Measurements from ENCODE around the gene NRXN3. TPM values are rescaled to one million over a fixed set of nuclear protein-coding genes. Genes with fewer than 3 reads are reported as not detected.

Gene NRXN3
- total RNA-seq, 1 donor from 2014 or later, result 1.0 TPM

DNA sequence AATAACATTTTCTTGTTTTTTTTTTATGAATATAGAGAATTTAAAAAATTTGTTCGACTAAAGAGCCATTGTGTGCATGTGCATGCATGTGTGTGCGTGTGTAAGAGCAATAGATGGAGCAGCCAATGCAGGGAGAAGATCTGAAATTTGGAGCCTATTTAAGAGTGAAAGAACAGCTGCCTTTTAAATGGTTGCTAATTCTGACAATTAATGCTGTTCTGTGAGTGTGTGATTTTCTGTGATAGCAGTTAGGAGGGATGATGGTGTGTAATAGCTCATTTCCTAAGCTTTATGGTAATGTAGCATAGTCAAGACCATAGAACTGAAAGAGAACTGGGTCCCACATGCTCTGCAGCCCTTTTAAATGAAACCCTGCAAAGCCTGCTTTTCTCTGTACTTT lies 137.9 kb downstream of the NRXN3 start:
- DNase-seq (no peak), ATAC-seq (no peak)
- intact Hi-C loops (cut with micrococcal nuclease), result no loop called here

DNA sequence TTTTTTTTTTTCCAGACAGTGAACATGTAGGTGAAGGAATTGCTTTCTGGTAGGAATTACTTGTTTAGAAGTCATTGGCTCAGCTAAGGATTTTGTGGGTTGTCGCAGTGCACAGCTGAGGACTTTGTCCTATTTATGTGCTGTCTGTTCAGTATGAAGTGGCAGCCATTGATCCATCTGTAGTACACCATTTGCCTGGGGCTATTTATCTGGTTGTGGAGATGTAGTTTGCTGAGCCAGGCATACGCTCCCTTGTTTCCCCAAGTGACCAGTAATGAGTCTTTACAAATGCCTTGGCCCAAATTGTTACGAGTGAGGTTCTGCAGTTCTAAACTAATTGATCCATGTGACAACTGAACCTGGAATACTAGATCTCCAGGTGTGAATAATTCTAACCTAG lies 140.1 kb downstream of the NRXN3 start:
- intact Hi-C loops (cut with micrococcal nuclease), result no loop called here
- no peak for DNase-seq
- no peak for ATAC-seq

DNA sequence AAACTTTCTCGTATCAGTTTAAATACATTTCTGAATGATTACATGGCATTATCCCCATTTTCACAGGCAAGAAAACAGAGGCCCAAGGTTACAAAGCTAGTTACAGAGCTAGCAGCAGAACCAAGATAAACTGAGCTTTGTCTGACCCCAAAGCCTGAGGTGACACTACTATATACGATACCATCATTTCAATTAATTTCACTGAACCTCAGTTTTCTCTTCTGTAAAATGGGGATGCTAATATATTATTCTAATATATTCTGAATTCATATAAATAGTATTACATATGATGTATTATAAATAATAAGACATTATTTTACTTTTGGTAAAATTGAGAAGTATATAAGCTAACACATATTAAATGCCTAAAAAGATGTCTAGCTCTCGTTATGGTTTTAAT lies 143.3 kb downstream of the NRXN3 start:
- no peak for ATAC-seq
- no peak for DNase-seq
- intact Hi-C loops (cut with micrococcal nuclease), result no loop called here

DNA sequence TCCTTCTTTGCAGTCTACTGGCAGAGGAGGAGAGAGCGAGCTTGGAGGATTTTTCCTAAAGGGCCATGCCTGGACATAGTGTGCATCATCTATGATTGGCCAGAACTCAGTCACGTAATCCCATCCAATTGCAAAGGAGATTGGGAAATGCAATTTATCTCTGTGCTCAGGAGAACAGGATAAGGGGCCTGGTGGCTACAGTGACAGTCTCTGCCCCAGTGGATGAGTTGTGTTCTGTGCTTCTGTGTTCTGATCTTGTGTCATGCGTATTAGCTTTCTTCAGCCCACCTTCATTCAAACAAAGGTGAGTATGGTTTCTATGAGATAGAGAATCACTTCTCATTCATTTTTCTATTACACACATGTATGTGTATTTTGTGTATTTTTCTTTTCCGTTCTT lies 144.3 kb downstream of the NRXN3 start:
- DNase-seq (no peak), ATAC-seq (no peak)
- intact Hi-C loops (cut with micrococcal nuclease), result no loop called here

DNA sequence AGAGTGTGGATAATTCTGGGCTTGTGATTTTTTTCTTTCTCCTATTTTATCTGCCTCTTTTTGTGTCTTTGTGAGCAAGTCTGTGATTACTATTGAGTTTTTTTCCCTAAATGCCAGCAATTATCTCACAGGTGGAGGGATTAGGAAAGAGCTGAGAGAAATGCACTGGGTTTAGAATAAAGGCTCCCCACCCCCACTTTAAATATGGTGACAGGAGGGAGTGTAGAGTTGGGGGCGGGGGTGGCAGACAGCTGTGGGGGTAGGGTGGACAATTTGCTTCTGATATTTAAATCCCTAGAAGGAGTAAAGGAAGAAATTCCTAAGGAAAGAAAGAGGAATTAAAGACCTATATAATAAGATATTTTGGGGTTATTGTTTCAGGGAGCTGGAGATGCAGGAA lies 145.9 kb downstream of the NRXN3 start:
- DNase-seq, result no peak
- intact Hi-C loops (cut with micrococcal nuclease), result no loop called here

DNA sequence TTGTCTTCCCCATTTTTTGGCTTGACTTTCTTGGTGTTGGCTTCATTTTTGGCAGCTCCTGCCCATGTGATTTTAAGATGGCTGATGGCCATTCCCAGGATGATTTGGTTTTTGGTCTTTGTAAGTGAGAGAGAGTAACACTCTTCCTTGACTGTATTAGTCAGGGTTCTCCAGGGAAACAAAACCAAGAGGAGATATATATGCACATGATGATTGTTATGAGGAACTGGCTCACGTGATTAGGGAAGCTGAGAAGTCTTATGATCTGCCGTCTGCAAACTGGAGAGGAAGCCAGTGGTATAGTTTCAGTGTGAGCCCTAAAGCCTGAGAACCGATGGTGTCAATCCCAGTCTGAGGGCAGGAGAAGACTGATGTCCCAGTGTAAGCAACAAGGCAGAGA lies 146.6 kb downstream of the NRXN3 start:
- ATAC-seq, result no peak
- no peak for DNase-seq
- intact Hi-C loops (cut with micrococcal nuclease), result no loop called here

More for the DNA sequence above, 145.9 kb downstream of the NRXN3 start:
- ATAC-seq, result no peak

DNA sequence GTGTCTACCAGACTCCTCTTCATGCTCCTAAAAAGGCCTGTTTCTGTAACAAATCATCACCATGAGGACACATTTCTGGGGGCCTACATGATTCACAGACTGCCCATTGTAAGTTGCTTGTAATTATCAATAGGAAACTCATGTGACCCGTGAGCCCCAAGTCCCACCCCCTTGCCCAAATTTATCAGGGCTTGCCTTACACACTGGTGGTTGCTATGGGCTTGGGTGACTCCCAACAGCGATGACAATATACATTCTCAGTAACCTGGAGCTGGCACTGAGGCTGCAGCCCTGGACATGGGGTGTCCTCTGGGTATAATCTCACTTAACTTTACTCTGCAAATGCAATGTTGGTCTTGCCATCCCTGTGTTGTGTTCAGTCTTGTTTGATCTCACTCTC lies 149.2 kb downstream of the NRXN3 start:
- DNase-seq (no peak), ATAC-seq (no peak)
- intact Hi-C loops (cut with micrococcal nuclease), result no loop called here

DNA sequence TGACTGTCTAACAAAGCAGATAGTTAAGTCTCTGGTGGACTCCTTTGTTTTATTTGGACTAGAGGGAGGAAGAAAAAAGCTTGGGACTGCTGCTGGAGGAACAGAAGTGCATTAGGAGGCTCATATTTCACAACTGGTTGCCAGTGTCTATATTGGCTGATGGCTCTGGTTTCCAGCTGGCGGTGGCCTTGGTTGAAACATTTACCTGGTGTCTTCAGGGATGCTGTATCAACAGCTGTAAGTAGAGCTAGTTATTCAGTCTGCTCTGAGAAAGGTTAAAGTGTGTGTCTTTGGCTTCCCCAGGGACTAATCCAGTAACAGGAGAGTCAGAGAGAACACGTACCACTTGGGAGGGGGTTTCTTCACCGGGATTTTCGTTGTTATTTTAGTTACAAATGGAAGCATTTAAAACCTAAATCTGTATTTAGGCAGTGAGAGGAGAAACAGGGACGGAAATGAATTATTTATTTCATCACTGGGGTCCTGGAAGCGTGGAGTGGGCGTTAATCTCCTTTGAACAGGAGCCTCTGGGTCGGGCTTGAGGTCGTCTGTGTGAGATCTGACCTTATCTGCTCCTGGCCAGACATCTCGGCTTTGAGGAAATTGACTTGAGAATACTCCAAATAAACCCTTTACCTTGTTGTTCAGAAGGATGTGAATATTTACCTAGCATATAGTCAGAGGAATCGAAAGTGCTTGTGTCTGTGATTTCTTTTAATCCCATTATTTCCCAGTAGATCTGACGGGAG lies 149.9 kb downstream of the NRXN3 start:
- intact Hi-C loops (cut with micrococcal nuclease), result no loop called here
- no peak for ATAC-seq
- no peak for DNase-seq

DNA sequence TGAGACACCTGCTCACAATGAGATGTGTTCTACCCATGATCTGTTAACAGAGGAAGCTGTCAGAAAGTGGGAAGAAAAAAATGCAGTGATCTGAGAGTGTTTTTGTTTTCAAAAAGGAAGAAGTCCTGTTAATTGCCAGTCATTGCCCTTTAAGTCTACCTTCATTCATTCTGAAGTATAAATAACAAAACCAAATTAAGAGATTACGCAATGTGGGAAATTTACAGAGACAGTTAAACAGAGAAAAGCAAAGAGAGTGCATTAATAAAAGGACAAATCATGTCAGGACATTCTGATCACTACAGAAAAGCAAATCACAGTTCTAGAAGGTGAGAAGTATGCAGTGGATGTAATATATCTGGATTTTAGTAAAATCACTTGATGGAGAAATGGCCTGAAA lies 154.2 kb downstream of the NRXN3 start:
- DNase-seq (no peak), ATAC-seq (no peak)
- intact Hi-C loops (cut with micrococcal nuclease), result no loop called here

DNA sequence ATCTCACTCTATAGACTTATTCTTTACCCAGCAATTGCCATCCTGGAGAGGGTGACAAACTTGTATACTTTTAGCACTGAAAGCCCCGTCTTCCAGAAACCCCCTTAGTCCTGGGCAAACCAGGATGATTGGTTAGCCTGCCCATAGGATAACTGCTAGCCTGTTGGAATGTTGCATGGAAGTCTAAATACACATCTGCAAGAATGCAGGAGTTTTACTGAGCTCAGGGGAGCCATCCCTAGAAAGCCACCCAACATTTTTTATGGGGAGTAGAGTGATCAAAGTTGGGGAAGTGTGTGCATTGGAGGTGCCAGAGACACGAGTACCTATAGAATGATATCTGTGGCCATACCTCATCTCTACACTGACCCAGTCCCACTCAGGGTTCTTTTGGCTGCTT lies 155.7 kb downstream of the NRXN3 start:
- ATAC-seq, result no peak
- DNase-seq, result no peak
- intact Hi-C loops (cut with micrococcal nuclease), result no loop called here

DNA sequence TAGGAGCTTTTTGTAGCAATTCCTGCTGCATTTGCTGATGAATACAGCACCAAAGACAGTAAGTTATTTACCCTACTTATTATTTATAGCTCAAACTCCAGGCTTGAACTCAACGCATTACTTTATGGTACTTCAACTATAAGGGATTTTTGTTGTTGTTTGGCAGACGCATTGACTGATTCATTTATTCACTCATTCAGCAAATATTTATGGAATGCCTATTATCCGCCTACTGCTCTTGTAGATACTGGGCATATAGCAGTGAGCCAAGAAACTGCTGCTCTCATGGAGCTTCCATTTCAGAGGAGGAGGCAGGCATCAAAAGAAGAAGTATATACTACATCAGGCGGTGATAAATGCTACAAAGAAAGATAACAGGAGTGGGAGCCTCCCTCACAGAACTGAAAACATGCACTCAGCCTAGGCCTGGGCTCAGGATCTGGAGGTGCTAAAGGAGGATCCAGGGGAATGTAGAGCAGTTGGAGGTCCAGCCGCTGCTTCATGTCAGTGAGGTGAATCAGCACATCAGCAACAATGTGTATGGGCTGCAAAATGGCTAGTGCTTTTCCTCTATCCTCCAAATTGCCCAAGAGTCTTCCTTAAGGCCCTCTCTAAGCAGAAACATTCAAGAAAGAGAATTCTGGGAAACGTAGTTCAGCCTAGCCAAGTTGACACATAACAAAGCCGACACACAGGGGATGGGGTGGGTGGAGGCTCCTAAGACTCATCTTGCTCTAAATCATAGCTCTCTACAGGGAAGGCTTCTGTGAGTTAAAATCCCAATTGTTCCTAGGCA lies 157.5 kb downstream of the NRXN3 start:
- intact Hi-C loops (cut with micrococcal nuclease), result no loop called here
- DNase-seq (no peak), ATAC-seq (no peak)

DNA sequence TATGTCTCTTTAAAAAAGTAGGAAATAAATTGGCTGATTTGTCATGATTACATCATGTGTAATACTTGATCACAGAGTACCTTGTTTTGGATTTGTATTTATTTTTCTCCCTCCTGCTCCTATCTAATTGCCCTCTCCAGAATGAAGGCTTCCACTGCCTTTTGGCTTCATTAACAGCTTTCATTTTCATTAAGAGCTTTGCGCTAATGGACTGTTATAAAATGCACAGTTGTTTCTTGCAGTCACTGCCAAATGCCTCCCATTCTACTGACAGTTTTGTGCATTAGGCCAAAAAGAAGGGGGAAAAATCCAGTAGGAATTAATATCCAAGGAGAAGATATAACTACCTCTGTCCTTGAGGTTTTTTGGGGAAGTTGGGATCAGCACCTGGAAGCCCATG lies 159.2 kb downstream of the NRXN3 start:
- DNase-seq, result no peak
- ATAC-seq, result no peak
- intact Hi-C loops (cut with micrococcal nuclease), result no loop called here

DNA sequence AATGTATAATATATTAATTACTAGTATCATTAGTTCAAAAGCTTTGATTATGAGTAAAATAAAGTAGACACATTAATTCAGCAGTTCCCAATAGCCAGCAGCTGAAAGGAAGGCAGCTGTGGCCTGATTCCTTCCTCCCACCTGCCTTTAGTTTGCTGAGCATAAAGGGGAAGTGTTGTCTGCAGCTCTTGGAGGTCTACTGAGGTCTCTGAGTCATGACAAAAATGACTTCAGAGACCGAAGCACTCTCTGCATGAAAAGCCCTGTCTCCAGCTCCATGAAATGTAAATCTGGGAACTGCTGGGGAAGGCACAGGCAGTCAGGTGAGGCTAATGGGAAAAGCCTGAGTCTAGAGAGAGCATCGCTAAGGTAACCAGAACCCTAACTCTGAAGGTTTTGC lies 165.4 kb downstream of the NRXN3 start:
- no peak for ATAC-seq
- intact Hi-C loops (cut with micrococcal nuclease), result no loop called here
- no peak for DNase-seq

DNA sequence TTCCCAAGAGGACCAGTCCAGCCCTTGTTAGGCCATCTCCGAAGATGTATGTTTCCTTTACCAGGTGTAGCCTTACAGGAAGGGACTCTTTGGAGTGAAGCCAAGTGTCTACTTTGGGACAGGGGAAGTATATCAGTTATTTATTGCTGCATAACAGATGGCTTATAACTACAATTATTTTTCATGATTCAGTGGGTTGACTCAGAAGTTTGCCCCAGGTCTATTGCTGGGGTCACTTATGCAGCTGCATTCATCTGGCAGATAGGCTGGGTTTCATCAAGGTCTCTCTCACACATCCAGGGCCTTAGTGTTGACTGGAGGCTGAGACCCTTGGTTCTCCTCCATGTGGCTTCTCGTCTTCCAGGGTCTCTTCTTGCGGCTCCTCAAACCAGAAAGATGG lies 170.1 kb downstream of the NRXN3 start:
- intact Hi-C loops (cut with micrococcal nuclease), result no loop called here

DNA sequence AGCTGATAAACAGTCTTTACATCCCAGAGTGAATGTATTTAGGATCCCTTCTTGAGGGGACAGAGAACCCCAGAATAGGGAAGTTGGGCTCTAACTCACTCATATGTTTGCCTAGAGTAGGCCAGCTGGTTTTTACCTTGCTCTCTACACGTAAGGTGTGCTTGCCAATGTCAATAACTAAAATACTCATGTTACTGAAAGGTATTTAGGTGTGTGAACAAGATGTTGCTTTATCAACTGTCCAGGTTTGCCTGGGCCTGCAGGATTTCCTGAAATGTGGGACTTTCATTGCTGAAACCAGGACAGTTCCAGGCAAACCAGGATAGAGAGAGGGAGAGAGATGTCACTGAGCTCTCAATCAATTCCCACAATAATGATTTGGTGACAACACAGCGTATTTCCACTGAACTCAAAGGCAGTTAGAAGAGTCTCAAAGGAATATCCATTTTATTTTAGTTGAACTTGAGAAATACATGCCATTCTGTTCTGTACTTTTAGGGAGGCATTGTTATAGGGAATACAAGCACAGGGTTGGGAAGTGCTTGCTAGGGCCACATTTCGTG lies 171.7 kb downstream of the NRXN3 start:
- no peak for DNase-seq
- intact Hi-C loops (cut with micrococcal nuclease), result no loop called here
- ATAC-seq, result no peak

More for the DNA sequence above, 170.1 kb downstream of the NRXN3 start:
- ATAC-seq (no peak), DNase-seq (no peak)

DNA sequence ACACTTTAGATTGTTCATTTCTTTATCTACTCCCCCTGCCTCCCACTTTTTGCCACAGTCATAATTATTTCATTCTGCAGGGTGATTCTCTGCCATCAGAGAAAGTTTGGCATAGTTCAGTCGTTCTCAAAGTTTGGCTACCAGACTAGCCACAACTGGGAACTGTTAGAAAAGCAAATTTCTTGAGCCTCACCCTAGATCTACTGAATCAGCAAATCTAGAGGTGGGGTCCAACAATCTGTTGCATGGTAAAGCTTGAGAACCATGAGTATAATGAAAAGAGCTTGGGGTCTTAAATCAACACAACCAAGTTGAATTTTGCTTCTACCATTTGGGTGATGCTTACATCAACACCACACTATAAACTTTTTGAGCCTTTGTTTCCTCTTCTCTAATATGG lies 172.7 kb downstream of the NRXN3 start:
- DNase-seq (no peak), ATAC-seq (no peak)
- intact Hi-C loops (cut with micrococcal nuclease), result no loop called here

DNA sequence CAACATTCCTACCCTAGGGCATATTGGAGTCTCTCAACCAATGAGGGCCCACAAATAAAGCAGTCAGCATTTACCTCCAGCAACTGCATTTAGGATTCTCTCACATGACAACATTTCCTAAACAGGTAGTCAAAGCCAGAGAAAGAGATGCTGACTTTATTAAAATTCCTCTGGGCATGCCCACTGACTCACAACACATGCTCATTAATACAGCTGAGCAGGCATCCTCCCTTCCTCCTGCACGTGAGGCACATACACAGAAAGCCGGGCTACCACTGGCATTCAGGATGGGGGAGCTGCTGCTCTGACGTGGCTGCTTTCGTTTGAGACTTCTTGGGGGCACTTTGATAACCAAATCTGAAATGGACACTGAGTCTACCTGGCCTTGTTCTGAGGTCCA lies 174.1 kb downstream of the NRXN3 start:
- DNase-seq, result no peak
- intact Hi-C loops (cut with micrococcal nuclease), result no loop called here
- no peak for ATAC-seq

DNA sequence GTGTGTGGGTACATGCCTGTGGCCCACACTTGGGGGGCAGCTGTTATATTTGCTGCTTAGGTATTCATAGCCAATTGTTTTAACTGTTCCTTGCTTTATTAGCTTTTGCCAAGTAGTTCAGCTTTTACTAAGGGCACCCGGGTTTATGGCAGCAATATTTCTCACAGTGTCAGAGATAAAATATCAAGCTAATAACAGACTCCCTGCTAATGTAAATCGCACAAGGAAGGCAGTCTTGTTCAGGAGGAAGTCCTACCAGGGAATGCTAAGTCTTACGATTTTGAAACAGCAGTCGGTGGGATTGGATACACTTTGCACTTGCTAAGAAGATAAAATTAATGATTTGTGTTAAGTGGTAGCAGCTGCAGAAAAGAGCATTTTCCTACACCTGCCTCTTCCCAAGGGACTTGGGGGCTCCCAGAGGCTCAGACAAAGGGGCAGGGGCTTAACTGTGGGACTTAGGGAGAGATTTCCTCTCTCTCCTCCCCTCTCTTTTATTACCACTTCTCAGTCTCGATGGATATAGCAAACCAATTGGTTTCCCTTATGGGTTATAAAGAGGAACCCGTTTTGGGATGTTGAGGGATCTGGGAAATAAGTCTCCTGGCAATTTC lies 175.1 kb downstream of the NRXN3 start:
- ATAC-seq (no peak), DNase-seq (no peak)
- intact Hi-C loops (cut with micrococcal nuclease), result no loop called here

DNA sequence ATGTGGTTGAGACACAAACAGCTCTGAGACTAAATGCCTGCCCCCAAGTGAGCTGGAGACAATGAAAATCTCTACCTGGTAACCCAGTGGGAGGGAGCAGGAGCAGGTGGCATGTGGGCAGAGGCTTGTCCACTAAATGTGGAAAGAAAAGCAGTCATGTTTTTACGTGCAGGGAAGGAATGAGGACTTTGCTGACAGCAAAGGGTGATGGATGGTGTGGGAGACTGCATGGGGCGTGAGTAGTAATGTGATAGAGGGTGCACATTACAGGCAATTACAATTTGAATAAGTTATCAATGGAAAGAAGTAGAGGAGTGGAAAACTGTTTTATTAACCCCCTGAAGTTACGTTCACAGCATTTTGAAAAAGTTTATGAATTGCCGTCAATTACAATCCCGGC lies 176.6 kb downstream of the NRXN3 start:
- no peak for ATAC-seq
- intact Hi-C loops (cut with micrococcal nuclease), result no loop called here
- no peak for DNase-seq

DNA sequence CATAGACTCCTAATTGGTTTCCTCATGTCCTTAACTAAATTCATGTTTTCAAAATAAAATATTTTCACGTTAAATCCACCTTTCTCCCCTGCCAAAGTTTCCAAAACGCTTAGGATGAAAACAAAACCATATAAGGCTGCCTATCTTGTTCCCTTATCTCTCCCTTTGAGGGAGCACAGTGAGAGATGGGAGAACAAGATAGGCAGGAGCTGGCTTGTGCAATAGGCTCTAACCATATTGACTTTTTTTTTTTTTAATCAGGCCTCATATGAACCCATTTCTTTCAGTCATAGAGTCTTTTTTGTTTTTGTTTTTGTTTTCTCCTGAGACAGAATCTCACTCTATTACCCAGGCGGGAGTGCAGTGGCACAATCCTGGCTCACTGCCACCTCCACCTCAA lies 184.9 kb downstream of the NRXN3 start:
- intact Hi-C loops (cut with micrococcal nuclease), result no loop called here
- DNase-seq (no peak), ATAC-seq (no peak)

Data from left ventricle myocardium superior (tissue), 1 donor.